Keratinocyte (primary cell): Measurements from ENCODE around the gene PLXDC1. TPM values are rescaled to one million over a fixed set of nuclear protein-coding genes. Genes with fewer than 3 reads are reported as not detected.

Experiments
- DNase-seq: peaks from one replicate; pipeline ENCODE4 v3.0.0-alpha.2; 2011; ENCODE audit warnings: low read depth, missing footprints, low spot score
- FAIRE-seq: peaks from 2 replicates; lab custom pipeline; 2011; peaks lifted over from hg19 to GRCh38; lab: Jason Lieb, UNC
- H2AFZ ChIP-seq: 2 replicates; pipeline ENCODE4 v1.6.0; 2012; ENCODE audit warnings: low read length, control low read depth, inconsistent platforms; ENCODE audit not compliant: control insufficient read depth
- H3K27ac ChIP-seq: 2 replicates; pipeline ENCODE4 v1.5.1; 2011; ENCODE audit warnings: low read length; ENCODE audit not compliant: control insufficient read depth, insufficient read depth
- H3K27me3 ChIP-seq: 3 replicates; pipeline ENCODE4 v1.6.0; 2011; ENCODE audit warnings: low read length; ENCODE audit not compliant: control insufficient read depth, insufficient read depth; ENCODE audit errors: extremely low read depth
- H3K36me3 ChIP-seq, 2 experiments: 2 replicates in 1 of 2; 3 replicates in 1 of 2; pipeline ENCODE4 v1.5.1; 2011; ENCODE audit warnings: low read length in 2 of 2, mild to moderate bottlenecking in 1 of 2; ENCODE audit not compliant: control insufficient read depth in 2 of 2, insufficient read depth in 2 of 2; ENCODE audit errors: extremely low read depth in 1 of 2
- H3K4me1 ChIP-seq: 3 replicates; pipeline ENCODE4 v1.5.1; 2011; ENCODE audit warnings: low read length; ENCODE audit not compliant: control insufficient read depth, insufficient read depth; ENCODE audit errors: extremely low read depth
- H3K4me2 ChIP-seq: 3 replicates; pipeline ENCODE4 v1.6.0; 2011; ENCODE audit warnings: low read depth, low read length; ENCODE audit not compliant: control insufficient read depth, insufficient read depth; ENCODE audit errors: extremely low read depth
- H3K4me3 ChIP-seq, 3 experiments: fragments of 200-600 bp in 1 of 3; sonication (generic) in 1 of 3; 2 replicates in 2 of 3; 3 replicates in 1 of 3; pipeline ENCODE4 v1.5.1; 2011 to 2016; ENCODE audit warnings: low read length in 3 of 3, mild to moderate bottlenecking in 3 of 3, control low read depth in 2 of 3, inconsistent platforms in 1 of 3, low read depth in 1 of 3, mixed read lengths in 1 of 3, mixed run types in 1 of 3, moderate library complexity in 1 of 3; ENCODE audit not compliant: control insufficient read depth in 2 of 3, insufficient read depth in 2 of 3; ENCODE audit errors: extremely low read depth in 1 of 3
- H3K79me2 ChIP-seq: 2 replicates; pipeline ENCODE4 v1.6.0; 2012; ENCODE audit warnings: low read length; ENCODE audit not compliant: control insufficient read depth, insufficient read depth
- H3K9ac ChIP-seq: 3 replicates; pipeline ENCODE4 v1.6.0; 2011; ENCODE audit warnings: low read length; ENCODE audit not compliant: control insufficient read depth, insufficient read depth; ENCODE audit errors: extremely low read depth
- H3K9me1 ChIP-seq: 3 replicates; pipeline ENCODE4 v1.6.0; 2011; ENCODE audit warnings: low read length; ENCODE audit not compliant: control insufficient read depth, insufficient read depth; ENCODE audit errors: extremely low read depth
- H3K9me3 ChIP-seq: 2 replicates; pipeline ENCODE4 v1.5.1; 2012; ENCODE audit warnings: low read depth, low read length; ENCODE audit not compliant: control insufficient read depth
- H4K20me1 ChIP-seq: 3 replicates; pipeline ENCODE4 v1.6.0; 2011; ENCODE audit warnings: low read length; ENCODE audit not compliant: control insufficient read depth, insufficient read depth; ENCODE audit errors: extremely low read depth
- EZH2 ChIP-seq: IDR thresholded peaks from one replicate; pipeline ENCODE4 v1.6.1; 2012; ENCODE audit warnings: inconsistent platforms, mild to moderate bottlenecking, low read length, moderate library complexity
- dilution Hi-C: fragments of 300-500 bp; cut with MboI; formaldehyde crosslinking; loops from one replicate; pipeline ENCODE4 v1.7.0; 2020; ENCODE audit warnings: low sequenced_read_pairs; ENCODE audit not compliant: extremely low pct_ligation_motif_present
- polyA plus RNA-seq, 5 experiments: library from polyadenylated mRNA; depleted of rRNA in 3 of 5; stranded (reverse) in 3 of 5; stranded (forward) in 1 of 5; unstranded in 1 of 5; fragments of >200 nt; gene quantifications; 1 replicate in 1 of 5; 2 replicates in 3 of 5; 3 replicates in 1 of 5; pipeline versions ENCODE4 v1.2.1 to v1.2.3, GENCODE V29; 2011 to 2012; ENCODE audit warnings: missing spikeins in 2 of 5, low read depth in 1 of 5, low replicate concordance in 1 of 5
- TF ChIP-seq, protein P1 (sequence below), 3 experiments: IDR thresholded peaks in 1 of 3; conservative IDR thresholded peaks in 1 of 3; optimal IDR thresholded peaks in 1 of 3; 2 replicates in 2 of 3; 3 replicates in 1 of 3; pipeline versions ENCODE3 to v1.5.1; 2011; ENCODE audit warnings: low read length in 3 of 3, mild to moderate bottlenecking in 3 of 3, moderate library complexity in 2 of 3, control low read depth in 1 of 3, inconsistent platforms in 1 of 3; ENCODE audit not compliant: insufficient read depth in 2 of 3; ENCODE audit errors: extremely low read depth in 1 of 3

Gene PLXDC1
- polyA plus RNA-seq, 1 donor (not counting 4 experiments of a cell fraction or from before 2014, with no cell fraction given) = 0.35 TPM

DNA sequence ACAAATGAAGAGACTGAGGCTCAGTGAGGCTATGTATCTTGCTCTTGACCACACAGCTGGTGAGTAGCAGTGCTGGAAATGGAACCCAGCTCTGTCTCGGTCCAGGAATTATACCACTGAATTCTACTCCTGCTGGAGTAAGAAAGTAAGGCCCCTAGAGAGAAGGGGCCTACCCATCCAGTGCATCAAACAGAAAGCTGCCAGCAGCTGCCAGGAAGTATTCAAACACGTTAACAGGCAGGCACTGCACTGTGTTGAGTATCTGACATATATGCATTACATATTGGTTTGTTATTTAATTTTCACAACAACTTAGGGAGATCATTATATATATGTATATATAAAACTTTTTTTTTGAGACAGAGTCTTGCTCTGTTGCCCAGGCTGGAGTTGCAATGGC lies 10.5 kb upstream of the PLXDC1 start:
- no peak for TF ChIP-seq EZH2
- TF ChIP-seq, protein P1, sequence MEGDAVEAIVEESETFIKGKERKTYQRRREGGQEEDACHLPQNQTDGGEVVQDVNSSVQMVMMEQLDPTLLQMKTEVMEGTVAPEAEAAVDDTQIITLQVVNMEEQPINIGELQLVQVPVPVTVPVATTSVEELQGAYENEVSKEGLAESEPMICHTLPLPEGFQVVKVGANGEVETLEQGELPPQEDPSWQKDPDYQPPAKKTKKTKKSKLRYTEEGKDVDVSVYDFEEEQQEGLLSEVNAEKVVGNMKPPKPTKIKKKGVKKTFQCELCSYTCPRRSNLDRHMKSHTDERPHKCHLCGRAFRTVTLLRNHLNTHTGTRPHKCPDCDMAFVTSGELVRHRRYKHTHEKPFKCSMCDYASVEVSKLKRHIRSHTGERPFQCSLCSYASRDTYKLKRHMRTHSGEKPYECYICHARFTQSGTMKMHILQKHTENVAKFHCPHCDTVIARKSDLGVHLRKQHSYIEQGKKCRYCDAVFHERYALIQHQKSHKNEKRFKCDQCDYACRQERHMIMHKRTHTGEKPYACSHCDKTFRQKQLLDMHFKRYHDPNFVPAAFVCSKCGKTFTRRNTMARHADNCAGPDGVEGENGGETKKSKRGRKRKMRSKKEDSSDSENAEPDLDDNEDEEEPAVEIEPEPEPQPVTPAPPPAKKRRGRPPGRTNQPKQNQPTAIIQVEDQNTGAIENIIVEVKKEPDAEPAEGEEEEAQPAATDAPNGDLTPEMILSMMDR (optimal IDR thresholded peaks at IDR 0.05 in 1 of 3, IDR thresholded peaks at IDR 0.05 in 1 of 3, conservative IDR thresholded peaks at IDR 0.05 in 1 of 3; ENCODE audit: extremely low read depth in 1 of 3, insufficient read depth in 2 of 3, low read length in 3 of 3) = no peak
- DNase-seq (no peak), FAIRE-seq (no peak)
- no peak overlapping the region for H2AFZ ChIP-seq
- no peaks in the 10 kb centered on the region for H4K20me1 ChIP-seq
- H3K9ac ChIP-seq = no peak overlapping the region
- no peaks in the 10 kb centered on the region for H3K9me1 ChIP-seq
- dilution Hi-C loops = no loop called here
- H3K27ac ChIP-seq = no peak overlapping the region
- peaks cover 8% of the 10 kb centered on the region for H3K4me1 ChIP-seq
- H3K9me3 ChIP-seq = no peaks in the 10 kb centered on the region
- no peaks in the 10 kb centered on the region for H3K36me3 ChIP-seq
- H3K4me3 ChIP-seq = no peak overlapping the region
- no peak overlapping the region for H3K4me2 ChIP-seq
- H3K79me2 ChIP-seq = no peaks in the 10 kb centered on the region
- H3K27me3 ChIP-seq = peaks cover 12% of the 10 kb centered on the region

DNA sequence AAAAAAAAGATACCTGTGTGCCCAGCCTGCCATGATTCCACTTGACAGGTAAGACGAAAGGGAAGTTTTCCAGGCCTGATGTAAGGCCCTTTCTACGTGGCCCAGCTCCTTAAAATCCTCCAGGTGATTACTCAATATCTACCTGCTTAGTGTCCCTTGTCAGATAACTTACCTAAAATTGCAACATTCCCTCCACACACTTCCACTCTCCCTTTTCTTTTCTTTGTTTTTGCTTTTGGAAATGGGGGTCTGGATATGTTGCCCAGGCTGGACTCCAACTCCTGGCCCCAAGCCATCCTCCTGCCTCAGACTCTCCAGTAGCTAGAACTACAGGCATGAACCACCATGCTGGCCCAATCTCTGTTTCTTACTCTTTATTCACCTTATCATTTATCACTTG lies 7.2 kb upstream of the PLXDC1 start:
- no peaks in the 10 kb centered on the region for H4K20me1 ChIP-seq
- no peak overlapping the region for H2AFZ ChIP-seq
- H3K27me3 ChIP-seq = peaks cover 5% of the 10 kb centered on the region
- DNase-seq = no peak
- TF ChIP-seq, protein P1 (optimal IDR thresholded peaks at IDR 0.05 in 1 of 3, IDR thresholded peaks at IDR 0.05 in 1 of 3, conservative IDR thresholded peaks at IDR 0.05 in 1 of 3; ENCODE audit: extremely low read depth in 1 of 3, insufficient read depth in 2 of 3, low read length in 3 of 3) = no peak
- no peak for TF ChIP-seq EZH2
- H3K27ac ChIP-seq = no peak overlapping the region
- no peak overlapping the region for H3K9ac ChIP-seq
- FAIRE-seq = no peak
- peaks cover 2% of the 10 kb centered on the region for H3K4me1 ChIP-seq
- H3K9me1 ChIP-seq = no peaks in the 10 kb centered on the region
- H3K4me2 ChIP-seq = no peak overlapping the region
- dilution Hi-C loops = no loop called here
- H3K79me2 ChIP-seq = no peaks in the 10 kb centered on the region
- H3K4me3 ChIP-seq = no peak overlapping the region
- no peaks in the 10 kb centered on the region for H3K36me3 ChIP-seq
- no peaks in the 10 kb centered on the region for H3K9me3 ChIP-seq
